Neural crest cell (in vitro differentiated cells): ENCODE measurements around the gene POLR2E. TPM values are rescaled to one million over a fixed set of nuclear protein-coding genes. Genes with fewer than 3 reads are reported as not detected.

Experiments
- DNase-seq: peaks from one replicate; pipeline ENCODE4 v3.0.0; 2021; ENCODE audit warnings: low read depth, mixed read lengths, low spot score
- H3K27ac Mint-ChIP-seq: one replicate; pipeline ENCODE4 v1.8.0; 2021; ENCODE audit warnings: mild to moderate bottlenecking, mixed read lengths; ENCODE audit not compliant: unreplicated experiment
- H3K27me3 Mint-ChIP-seq: 2 replicates; pipeline ENCODE4 v1.8.0; 2021; ENCODE audit warnings: low read depth, mild to moderate bottlenecking, mixed read lengths
- H3K36me3 Mint-ChIP-seq: 2 replicates; pipeline ENCODE4 v1.8.0; 2021; ENCODE audit warnings: low read depth, mild to moderate bottlenecking, mixed read lengths
- H3K4me1 Mint-ChIP-seq: 2 replicates; pipeline ENCODE4 v1.8.0; 2021; ENCODE audit warnings: mixed read lengths
- H3K4me3 Mint-ChIP-seq: one replicate; pipeline ENCODE4 v1.8.0; 2021; ENCODE audit warnings: mild to moderate bottlenecking, mixed read lengths
- H3K9me3 Mint-ChIP-seq: 2 replicates; pipeline ENCODE4 v1.8.0; 2021; ENCODE audit warnings: mixed read lengths
- CTCF ChIP-seq: fragments of 200-600 bp; sonication (generic); conservative IDR thresholded peaks from 2 replicates; pipeline ENCODE4 v1.5.0; 2021; ENCODE audit warnings: antibody characterized with exemption, mild to moderate bottlenecking
- total RNA-seq: library from RNA; stranded (reverse); gene quantifications from 2 replicates; pipeline ENCODE4 v1.2.1, GENCODE V29; 2021

Gene POLR2E
- total RNA-seq, 1 donor from 2014 or later, result 256 TPM

GRCh38 chr19:1080360-1081161 lies 14.6 kb downstream of the POLR2E start:
- H3K27ac Mint-ChIP-seq, result no peak overlapping the region
- peaks cover 14% of the 10 kb centered on the region for H3K27me3 Mint-ChIP-seq
- DNase-seq, result no peak
- H3K4me3 Mint-ChIP-seq, result no peak overlapping the region
- H3K4me1 Mint-ChIP-seq, result peaks cover 3% of the 10 kb centered on the region
- H3K9me3 Mint-ChIP-seq, result no peaks in the 10 kb centered on the region
- no peaks in the 10 kb centered on the region for H3K36me3 Mint-ChIP-seq
- TF ChIP-seq CTCF, result no peak

DNA sequence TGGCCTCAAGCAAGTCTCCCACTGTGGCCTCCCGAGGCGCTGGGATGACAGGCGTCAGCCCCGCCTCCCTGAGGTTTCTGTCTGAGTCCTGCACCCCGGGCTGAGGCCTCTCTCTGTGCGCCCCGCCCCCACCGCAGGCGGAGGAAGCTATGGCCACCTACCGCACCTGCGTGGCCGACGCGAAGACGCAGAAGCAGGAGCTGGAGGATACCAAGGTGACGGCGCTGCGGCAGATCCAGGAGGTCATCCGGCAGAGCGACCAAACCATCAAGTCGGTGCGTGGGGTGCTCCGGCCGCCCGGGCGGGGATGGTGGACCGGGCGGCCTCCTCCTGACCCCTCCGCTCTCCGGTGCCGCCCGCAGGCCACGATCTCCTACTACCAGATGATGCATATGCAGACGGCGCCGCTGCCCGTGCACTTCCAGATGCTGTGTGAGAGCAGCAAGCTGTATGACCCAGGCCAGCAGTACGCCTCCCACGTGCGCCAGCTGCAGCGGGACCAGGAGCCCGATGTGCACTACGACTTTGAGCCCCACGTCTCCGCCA lies 15.5 kb downstream of the POLR2E start:
- H3K36me3 Mint-ChIP-seq, result no peaks in the 10 kb centered on the region
- peaks cover 16% of the 10 kb centered on the region for H3K27me3 Mint-ChIP-seq
- H3K9me3 Mint-ChIP-seq, result no peaks in the 10 kb centered on the region
- H3K27ac Mint-ChIP-seq, result no peak overlapping the region
- H3K4me1 Mint-ChIP-seq, result peaks cover 3% of the 10 kb centered on the region
- TF ChIP-seq CTCF, result no peak
- no peak overlapping the region for H3K4me3 Mint-ChIP-seq
- no peak for DNase-seq

GRCh38 chr19:1076951-1077350 lies 18.2 kb downstream of the POLR2E start:
- H3K4me3 Mint-ChIP-seq, result no peak overlapping the region

GRCh38 chr19:1076046-1076386 lies 19.2 kb downstream of the POLR2E start:
- no peak for DNase-seq
- H3K27ac Mint-ChIP-seq, result no peak overlapping the region
- no peaks in the 10 kb centered on the region for H3K36me3 Mint-ChIP-seq
- no peaks in the 10 kb centered on the region for H3K9me3 Mint-ChIP-seq
- peaks cover 27% of the 10 kb centered on the region for H3K27me3 Mint-ChIP-seq
- no peak overlapping the region for H3K4me3 Mint-ChIP-seq
- TF ChIP-seq CTCF, result no peak
- H3K4me1 Mint-ChIP-seq, result peaks cover 5% of the 10 kb centered on the region

More at GRCh38 chr19:1076951-1077350, 18.2 kb downstream of the POLR2E start:
- no peak overlapping the region for H3K27ac Mint-ChIP-seq
- DNase-seq, result no peak
- peaks cover 1% of the 10 kb centered on the region for H3K4me1 Mint-ChIP-seq
- H3K36me3 Mint-ChIP-seq, result no peaks in the 10 kb centered on the region
- TF ChIP-seq CTCF, result no peak
- H3K27me3 Mint-ChIP-seq, result peaks cover 22% of the 10 kb centered on the region
- H3K9me3 Mint-ChIP-seq, result no peaks in the 10 kb centered on the region

- Mint-ChIP-seq H3K27me3 (peaks cover 39% of the 10 kb centered on the region), H3K4me3 (no peak overlapping the region), H3K36me3 (no peaks in the 10 kb centered on the region), H3K27ac (no peak overlapping the region), H3K9me3 (no peaks in the 10 kb centered on the region), H3K4me1 (peaks cover 5% of the 10 kb centered on the region)
- TF ChIP-seq CTCF, result no peak
- no peak for DNase-seq
Measured at GRCh38 chr19:1074544-1075283, 20.5 kb downstream of the POLR2E start.
